Glomerular visceral epithelial cell (primary cell): ENCODE results near the gene SHQ1.
A peak's percentile ranks its signal among the peaks of the same experiment; 100 is the strongest.
"Not testable (repeated sequence)": the region's sequence is repeated elsewhere in the genome, so short reads cannot be mapped to it uniquely, and the experiment has no call there.

ENCODE experiments used
- DNase-seq: peaks from one replicate; pipeline ENCODE4 v3.0.0-alpha.2; 2016; ENCODE audit errors: extremely low spot score

The SHQ1 gene

GRCh38 chr3:72748659-72749058 lies 99.6 kb downstream of the SHQ1 start:
- no peak for DNase-seq

- DNase-seq, result no peak
Observed at GRCh38 chr3:72746430-72747411, 101.5 kb downstream of the SHQ1 start.

GRCh38 chr3:72745146-72745999 lies 102.9 kb downstream of the SHQ1 start:
- peak; percentile 50 for DNase-seq

GRCh38 chr3:72744330-72744729 lies 103.9 kb downstream of the SHQ1 start:
- no peak for DNase-seq

- DNase-seq, result peak; percentile 59
Observed at GRCh38 chr3:72739531-72740466, 108.4 kb downstream of the SHQ1 start.

- no peak for DNase-seq
Observed at GRCh38 chr3:72738752-72739530, 109.3 kb downstream of the SHQ1 start.

GRCh38 chr3:72735072-72735471 lies 113.2 kb downstream of the SHQ1 start:
- DNase-seq, result not testable (repeated sequence)

- DNase-seq, result no peak
Observed at GRCh38 chr3:72733676-72734075, 114.6 kb downstream of the SHQ1 start.

- DNase-seq, result not testable (repeated sequence)
Observed at GRCh38 chr3:72732666-72733345, 115.4 kb downstream of the SHQ1 start.

GRCh38 chr3:72728958-72729467 lies 119.2 kb downstream of the SHQ1 start:
- DNase-seq, result no peak

- no peak for DNase-seq
Observed at GRCh38 chr3:72728329-72728889, 119.8 kb downstream of the SHQ1 start.

GRCh38 chr3:72727726-72728125 lies 120.5 kb downstream of the SHQ1 start:
- no peak for DNase-seq

GRCh38 chr3:72727172-72727571 lies 121.1 kb downstream of the SHQ1 start:
- no peak for DNase-seq

GRCh38 chr3:72725229-72725628 lies 123.0 kb downstream of the SHQ1 start:
- DNase-seq, result no peak

- DNase-seq, result peak; percentile 6
Observed at GRCh38 chr3:72724070-72724469, 124.2 kb downstream of the SHQ1 start.

GRCh38 chr3:72722930-72723726 lies 125.1 kb downstream of the SHQ1 start:
- DNase-seq, result peak; percentile 8

GRCh38 chr3:72721683-72722381 lies 126.4 kb downstream of the SHQ1 start:
- no peak for DNase-seq

GRCh38 chr3:72720566-72720965 lies 127.7 kb downstream of the SHQ1 start:
- DNase-seq, result no peak
